H1 (cell line): ENCODE results near the gene MLLT6. TPM values are rescaled to one million over a fixed set of nuclear protein-coding genes. Genes with fewer than 3 reads are reported as not detected.

ENCODE experiments used
- ATF3 ChIP-seq: IDR thresholded peaks from 2 replicates; pipeline ENCODE4 v1.6.1; 2011; ENCODE audit warnings: low read depth, mild to moderate bottlenecking, low read length; ENCODE audit not compliant: insufficient read depth
- CHD1 ChIP-seq: IDR thresholded peaks from 2 replicates; pipeline ENCODE4 v1.6.1; 2012; ENCODE audit warnings: low read depth, low read length, improper control_type of control experiment
- CHD2 ChIP-seq: IDR thresholded peaks from 2 replicates; pipeline ENCODE4 v1.6.1; 2012; ENCODE audit warnings: low read length, improper control_type of control experiment
- CREB1 ChIP-seq: IDR thresholded peaks from 2 replicates; pipeline ENCODE4 v1.6.1; 2012; ENCODE audit warnings: inconsistent platforms
- GTF2F1 ChIP-seq: IDR thresholded peaks from 2 replicates; pipeline ENCODE4 v1.6.1; 2012; ENCODE audit warnings: low read depth, low read length, improper control_type of control experiment, borderline replicate concordance
- HDAC2 ChIP-seq, 2 experiments: fragments of 300-600 bp in 1 of 2; sonication (generic) in 1 of 2; IDR thresholded peaks; 2 replicates each; pipeline ENCODE4 v1.6.1; 2011 to 2012; ENCODE audit warnings: low read depth in 2 of 2, low read length in 2 of 2, mild to moderate bottlenecking in 2 of 2, moderate library complexity in 2 of 2, borderline replicate concordance in 1 of 2, inconsistent platforms in 1 of 2
- KDM1A ChIP-seq: fragments of 200-600, 300-600 bp; sonication (generic); IDR thresholded peaks from 2 replicates; pipeline ENCODE4 v1.7.1; 2016; ENCODE audit warnings: mild to moderate bottlenecking, low read length, borderline replicate concordance
- MAFK ChIP-seq: IDR thresholded peaks from 2 replicates; pipeline ENCODE4 v1.6.1; 2012; ENCODE audit warnings: low read depth, mild to moderate bottlenecking, improper control_type of control experiment, low read length
- NANOG ChIP-seq: IDR thresholded peaks from 2 replicates; pipeline ENCODE4 v1.6.1; 2011; ENCODE audit warnings: low read length, low read depth, mild to moderate bottlenecking, inconsistent platforms; ENCODE audit not compliant: insufficient read depth, poor library complexity, severe bottlenecking
- TBP ChIP-seq: IDR thresholded peaks from 2 replicates; pipeline ENCODE4 v1.6.1; 2011; ENCODE audit warnings: low read depth, low read length, improper control_type of control experiment
- YY1 ChIP-seq: IDR thresholded peaks from 2 replicates; pipeline ENCODE4 v1.6.1; 2011; ENCODE audit warnings: low read depth, mild to moderate bottlenecking, low read length
- ZNF274 ChIP-seq: IDR thresholded peaks from 2 replicates; pipeline ENCODE4 v1.7.0; 2012; ENCODE audit warnings: low read length, borderline replicate concordance; ENCODE audit errors: extremely low read depth
- polyA plus RNA-seq, 7 experiments: library from polyadenylated mRNA; depleted of rRNA in 3 of 7; stranded (reverse) in 5 of 7; unstranded in 2 of 7; fragments of >200 nt in 5 of 7; fragments of 200-250 nt in 2 of 7; gene quantifications; 1 replicate in 5 of 7; 2 replicates in 1 of 7; 4 replicates in 1 of 7; pipeline versions ENCODE4 v1.2.1 to v1.2.3, GENCODE V29; 2011 to 2013; ENCODE audit warnings: missing spikeins in 2 of 7, mixed read lengths in 2 of 7
- total RNA-seq: library from RNA; stranded (reverse); fragmentation: NEBNext Ultra II Directional; extraction: Animal tissue kit (Norgen Biotek cat#: 25700); gene quantifications from 2 replicates; pipeline ENCODE4 v1.2.1, GENCODE V29; 2021
- TF ChIP-seq, protein P1 (sequence below): IDR thresholded peaks from 2 replicates; pipeline ENCODE4 v1.6.1; 2012; ENCODE audit warnings: low read length, inconsistent platforms
- TF ChIP-seq, protein P2 (sequence below): IDR thresholded peaks from 2 replicates; pipeline ENCODE4 v1.6.1; 2012; ENCODE audit warnings: inconsistent platforms
- TF ChIP-seq, protein P3 (sequence below): IDR thresholded peaks from 2 replicates; pipeline ENCODE4 v1.6.1; 2012; ENCODE audit warnings: inconsistent platforms
- TF ChIP-seq, protein P4 (sequence below), 3 experiments: IDR thresholded peaks; 1 replicate in 2 of 3; 2 replicates in 1 of 3; pipeline versions ENCODE4 v1.5.1 to v1.6.1; 2011; ENCODE audit warnings: low read length in 3 of 3, mild to moderate bottlenecking in 3 of 3, inconsistent platforms in 2 of 3, low read depth in 1 of 3, moderate library complexity in 1 of 3; ENCODE audit not compliant: insufficient read depth in 1 of 3; ENCODE audit errors: control extremely low read depth in 1 of 3

The MLLT6 gene
- total and polyA plus RNA-seq, 2 of the 8 experiments (the other 6 are each of a cell fraction or from before 2014, with no cell fraction given): 6.5 to 8.0 TPM

DNA sequence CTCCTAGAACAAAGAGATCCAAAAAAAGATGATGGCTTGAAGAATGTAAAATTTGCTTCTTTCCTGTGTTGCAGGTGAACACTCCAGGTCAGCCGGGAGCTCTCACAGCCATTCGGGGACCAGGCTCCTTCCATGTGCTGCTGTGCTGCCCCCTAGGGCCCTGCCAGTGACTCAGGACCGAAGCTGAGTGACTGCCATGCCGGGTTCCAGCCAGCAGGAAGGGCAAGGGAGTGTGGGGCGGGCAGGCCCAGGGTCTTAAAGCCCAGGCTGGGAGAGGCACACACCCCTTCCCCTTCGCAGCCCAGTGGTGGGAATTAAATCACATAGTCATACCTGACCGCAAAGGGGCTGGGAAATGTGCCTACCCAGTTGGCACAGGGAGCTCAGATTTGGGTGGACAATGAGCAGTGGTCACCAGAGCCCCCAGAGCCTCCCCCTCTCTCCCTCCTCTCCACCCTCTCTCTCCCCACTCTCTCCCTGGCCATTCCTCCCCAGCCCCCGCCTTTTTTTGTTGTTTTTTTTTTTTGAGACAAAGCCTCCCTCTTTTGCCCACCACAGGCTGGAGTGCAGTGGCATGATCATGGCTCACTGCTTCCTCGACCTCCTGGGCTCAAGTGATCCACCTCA is 41.8 kb upstream of the MLLT6 start (continued):
- TF ChIP-seq, protein P1, sequence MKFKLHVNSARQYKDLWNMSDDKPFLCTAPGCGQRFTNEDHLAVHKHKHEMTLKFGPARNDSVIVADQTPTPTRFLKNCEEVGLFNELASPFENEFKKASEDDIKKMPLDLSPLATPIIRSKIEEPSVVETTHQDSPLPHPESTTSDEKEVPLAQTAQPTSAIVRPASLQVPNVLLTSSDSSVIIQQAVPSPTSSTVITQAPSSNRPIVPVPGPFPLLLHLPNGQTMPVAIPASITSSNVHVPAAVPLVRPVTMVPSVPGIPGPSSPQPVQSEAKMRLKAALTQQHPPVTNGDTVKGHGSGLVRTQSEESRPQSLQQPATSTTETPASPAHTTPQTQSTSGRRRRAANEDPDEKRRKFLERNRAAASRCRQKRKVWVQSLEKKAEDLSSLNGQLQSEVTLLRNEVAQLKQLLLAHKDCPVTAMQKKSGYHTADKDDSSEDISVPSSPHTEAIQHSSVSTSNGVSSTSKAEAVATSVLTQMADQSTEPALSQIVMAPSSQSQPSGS: no peak
- TF ChIP-seq TBP (peak; percentile 84), KDM1A (peak; percentile 62; the same call in 1 of the 2 replicates), CHD1 (no peak), CHD2 (0 out of 2 replicates have a peak, but pooled peaks have one; percentile 20), ZNF274 (no peak), HDAC2 (IDR thresholded peaks at IDR 0.05; ENCODE audit: borderline replicate concordance in 1 of 2, low read depth in 2 of 2, low read length in 2 of 2) (no peak), YY1 (peak; percentile 77), MAFK (0 out of 2 replicates have a peak, but pooled peaks have one; percentile 25), ATF3 (peak; percentile 22; the same call in 1 of the 2 replicates), CREB1 (peak; percentile 67; the same call in 1 of the 2 replicates), GTF2F1 (no peak), NANOG (peak; percentile 32)
- TF ChIP-seq, protein P2, sequence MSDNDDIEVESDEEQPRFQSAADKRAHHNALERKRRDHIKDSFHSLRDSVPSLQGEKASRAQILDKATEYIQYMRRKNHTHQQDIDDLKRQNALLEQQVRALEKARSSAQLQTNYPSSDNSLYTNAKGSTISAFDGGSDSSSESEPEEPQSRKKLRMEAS: peak; percentile 91
- TF ChIP-seq, protein P3, sequence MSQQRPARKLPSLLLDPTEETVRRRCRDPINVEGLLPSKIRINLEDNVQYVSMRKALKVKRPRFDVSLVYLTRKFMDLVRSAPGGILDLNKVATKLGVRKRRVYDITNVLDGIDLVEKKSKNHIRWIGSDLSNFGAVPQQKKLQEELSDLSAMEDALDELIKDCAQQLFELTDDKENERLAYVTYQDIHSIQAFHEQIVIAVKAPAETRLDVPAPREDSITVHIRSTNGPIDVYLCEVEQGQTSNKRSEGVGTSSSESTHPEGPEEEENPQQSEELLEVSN: peak; percentile 46; the same call in 1 of the 2 replicates
- TF ChIP-seq, protein P4, sequence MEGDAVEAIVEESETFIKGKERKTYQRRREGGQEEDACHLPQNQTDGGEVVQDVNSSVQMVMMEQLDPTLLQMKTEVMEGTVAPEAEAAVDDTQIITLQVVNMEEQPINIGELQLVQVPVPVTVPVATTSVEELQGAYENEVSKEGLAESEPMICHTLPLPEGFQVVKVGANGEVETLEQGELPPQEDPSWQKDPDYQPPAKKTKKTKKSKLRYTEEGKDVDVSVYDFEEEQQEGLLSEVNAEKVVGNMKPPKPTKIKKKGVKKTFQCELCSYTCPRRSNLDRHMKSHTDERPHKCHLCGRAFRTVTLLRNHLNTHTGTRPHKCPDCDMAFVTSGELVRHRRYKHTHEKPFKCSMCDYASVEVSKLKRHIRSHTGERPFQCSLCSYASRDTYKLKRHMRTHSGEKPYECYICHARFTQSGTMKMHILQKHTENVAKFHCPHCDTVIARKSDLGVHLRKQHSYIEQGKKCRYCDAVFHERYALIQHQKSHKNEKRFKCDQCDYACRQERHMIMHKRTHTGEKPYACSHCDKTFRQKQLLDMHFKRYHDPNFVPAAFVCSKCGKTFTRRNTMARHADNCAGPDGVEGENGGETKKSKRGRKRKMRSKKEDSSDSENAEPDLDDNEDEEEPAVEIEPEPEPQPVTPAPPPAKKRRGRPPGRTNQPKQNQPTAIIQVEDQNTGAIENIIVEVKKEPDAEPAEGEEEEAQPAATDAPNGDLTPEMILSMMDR (IDR thresholded peaks at IDR 0.05; ENCODE audit: control extremely low read depth in 1 of 3, insufficient read depth in 1 of 3, low read depth in 1 of 3, low read length in 3 of 3): peak; percentile 96 to 100 (median 99)
